Mucosa of descending colon (tissue), 3 donors: ENCODE measurements around the gene RFX3. TPM values are rescaled to one million over a fixed set of nuclear protein-coding genes. Genes with fewer than 3 reads are reported as not detected.

Experiments
- ATAC-seq: fragments of 200-7000 bp; cut with Tn5 transposase; one replicate; pipeline ENCODE4 v1.9.1; 2020; ENCODE audit warnings: mild to moderate bottlenecking, moderate library complexity
- DNase-seq, 3 donors: peaks; one replicate each; pipeline ENCODE4 v3.0.0-alpha.2; 2020
- H3K36me3 ChIP-seq: fragments of 200-600 bp; one replicate; pipeline ENCODE4 v1.8.0; 2021; ENCODE audit warnings: low read depth, mild to moderate bottlenecking
- H3K4me1 ChIP-seq: fragments of 200-600 bp; one replicate; pipeline ENCODE4 v1.8.0; 2021; ENCODE audit warnings: low read depth, mild to moderate bottlenecking
- H3K4me3 ChIP-seq: fragments of 200-600 bp; one replicate; pipeline ENCODE4 v1.8.0; 2021; ENCODE audit warnings: mild to moderate bottlenecking
- H3K9me3 ChIP-seq: fragments of 200-600 bp; one replicate; pipeline ENCODE4 v1.8.0; 2021; ENCODE audit warnings: mild to moderate bottlenecking
- CTCF ChIP-seq: fragments of 200-600 bp; IDR thresholded peaks from one replicate; pipeline ENCODE4 v1.8.0; 2022; ENCODE audit warnings: antibody characterized with exemption, mild to moderate bottlenecking
- intact Hi-C, 2 donors: fragments of 100-400 bp; cut with DNase I in 1 of 2; cut with micrococcal nuclease in 1 of 2; formaldehyde crosslinking; loops; one replicate each; pipeline versions ENCODE4 v1.11.0 to v1.11.1; 2022; cut with DNase I, micrococcal nuclease
- total RNA-seq, 3 donors: library from RNA; stranded (reverse); fragmentation: NEBNext Ultra II Directional in 2 of 3; extraction: Animal tissue kit (Norgen Biotek cat#: 25700) in 2 of 3; gene quantifications; one replicate each; pipeline versions ENCODE4 v1.2.1 to v1.2.4, GENCODE V29; 2021 to 2023
- donor health status: DM: no; HTN: no; CAD: no; lungs with moderate emphysema.
- donor health status: DM: no; HTN: no; CAD: no.
- donor health status: DM: no; HTN: yes; CAD: no.

The RFX3 gene
- total RNA-seq, 3 donors from 2014 or later, result 12.0 to 13.3 (median 12.3) TPM

- no peaks in the 10 kb centered on the region for H3K9me3 ChIP-seq
- H3K36me3 ChIP-seq, result no peaks in the 10 kb centered on the region
- H3K4me1 ChIP-seq, result no peaks in the 10 kb centered on the region
- no peak for TF ChIP-seq CTCF
- no peak overlapping the region for H3K4me3 ChIP-seq
- intact Hi-C loops, result no loop called here
- DNase-seq, result no peak
- ATAC-seq, result no peak
Observed at GRCh38 chr9:3397766-3398165, 128.0 kb downstream of the RFX3 start.

- DNase-seq (peak in 1 of 3 donors; percentile 5), ATAC-seq (peak; percentile 70)
- intact Hi-C loops, result no loop called here
- no peaks in the 10 kb centered on the region for H3K4me1 ChIP-seq
- H3K36me3 ChIP-seq, result no peaks in the 10 kb centered on the region
- H3K9me3 ChIP-seq, result no peaks in the 10 kb centered on the region
- H3K4me3 ChIP-seq, result no peak overlapping the region
- no peak for TF ChIP-seq CTCF
Observed at GRCh38 chr9:3391414-3391813, 134.4 kb downstream of the RFX3 start.

- intact Hi-C loops, result no loop called here
- H3K36me3 ChIP-seq, result no peaks in the 10 kb centered on the region
- TF ChIP-seq CTCF, result no peak
- ATAC-seq (no peak), DNase-seq (no peak)
- H3K4me1 ChIP-seq, result no peaks in the 10 kb centered on the region
- H3K9me3 ChIP-seq, result no peaks in the 10 kb centered on the region
- H3K4me3 ChIP-seq, result no peak overlapping the region
Observed at GRCh38 chr9:3386753-3387152, 139.0 kb downstream of the RFX3 start.

- no peak for TF ChIP-seq CTCF
- H3K4me1 ChIP-seq, result no peaks in the 10 kb centered on the region
- no peaks in the 10 kb centered on the region for H3K36me3 ChIP-seq
- intact Hi-C loops, result no loop called here
- no peak overlapping the region for H3K4me3 ChIP-seq
- ATAC-seq (peak; percentile 31), DNase-seq (no peak)
- no peaks in the 10 kb centered on the region for H3K9me3 ChIP-seq
Observed at GRCh38 chr9:3385871-3386270, 139.9 kb downstream of the RFX3 start.

- no peak for TF ChIP-seq CTCF
- H3K4me1 ChIP-seq, result no peaks in the 10 kb centered on the region
- no peak overlapping the region for H3K4me3 ChIP-seq
- no peak for DNase-seq
- intact Hi-C loops, result no loop called here
- no peaks in the 10 kb centered on the region for H3K36me3 ChIP-seq
- no peaks in the 10 kb centered on the region for H3K9me3 ChIP-seq
- no peak for ATAC-seq
Observed at GRCh38 chr9:3371842-3372241, 154.0 kb downstream of the RFX3 start.

- H3K36me3 ChIP-seq, result no peaks in the 10 kb centered on the region
- no peak for DNase-seq
- ATAC-seq, result no peak
Observed at GRCh38 chr9:3370715-3371114, 155.1 kb downstream of the RFX3 start.

More at GRCh38 chr9:3370715-3371114, 155.1 kb downstream of the RFX3 start:
- no peaks in the 10 kb centered on the region for H3K4me1 ChIP-seq
- TF ChIP-seq CTCF, result no peak
- intact Hi-C loops, result no loop called here
- H3K9me3 ChIP-seq, result no peaks in the 10 kb centered on the region
- H3K4me3 ChIP-seq, result no peak overlapping the region
